ENCODE results near the gene SDK2. TPM values are rescaled to one million over a fixed set of nuclear protein-coding genes. Genes with fewer than 3 reads are reported as not detected.

SDK2 gene
- total and polyA plus RNA-seq, 2 donors, result 0.66 to 0.87 TPM

DNA sequence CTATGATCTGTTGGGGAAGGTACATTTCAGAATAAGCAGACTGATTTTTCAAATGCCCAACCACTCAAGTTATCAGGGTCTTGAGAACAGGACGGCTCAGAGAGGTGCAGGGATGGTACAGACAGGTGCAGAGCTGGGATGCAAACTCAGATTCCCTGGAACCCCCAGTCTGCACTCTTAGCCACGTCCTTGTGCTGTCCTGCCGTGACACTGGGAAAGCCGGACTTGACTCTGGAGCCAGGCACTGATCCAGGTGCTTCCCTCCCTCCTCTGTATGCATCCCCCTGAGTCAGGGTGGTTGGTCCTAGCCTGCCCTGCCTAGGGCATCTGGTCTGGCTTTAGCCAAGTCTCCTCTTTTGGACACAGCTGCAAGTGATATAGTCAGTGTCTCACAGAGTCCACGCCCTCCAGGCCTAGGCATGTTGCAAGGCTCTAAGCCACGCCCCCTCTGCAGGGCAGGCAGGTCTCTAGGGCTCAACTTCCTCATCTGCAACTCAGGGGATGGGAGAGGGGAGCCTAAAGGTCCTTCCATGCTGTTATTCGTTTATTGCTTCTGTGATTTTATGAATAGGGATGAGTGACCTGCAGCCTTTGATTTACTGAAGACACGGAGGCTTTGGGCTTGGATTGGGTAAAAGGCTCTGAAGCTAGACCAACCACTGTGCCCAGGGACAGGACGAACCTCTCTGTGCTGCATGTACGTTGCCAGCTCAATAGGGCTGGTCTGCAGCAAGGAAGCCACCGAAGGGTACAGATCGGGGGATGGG, 97.3 kb downstream of the SDK2 start:
- WGBS, result 77% methylated on average over 12 of the region's 12 CpGs
- no peaks in the 10 kb centered on the region for H3K36me3 ChIP-seq (ENCODE audit: control insufficient read depth in 2 of 2, insufficient read depth in 2 of 2, low read length in 1 of 2)
- H3K4me1 ChIP-seq (ENCODE audit: control insufficient read depth in 2 of 2, insufficient read depth in 2 of 2, low read length in 2 of 2), result peaks cover 3 to 15% of the 10 kb centered on the region in 2 donors
- no peak overlapping the region for H3K27ac ChIP-seq (ENCODE audit: low read depth in 1 of 2, low read length in 1 of 2)
- H3K27me3 ChIP-seq (ENCODE audit: control insufficient read depth in 2 of 2, insufficient read depth in 1 of 2, low read length in 1 of 2), result no peaks in the 10 kb centered on the region
- no peaks in the 10 kb centered on the region for H3K9me3 ChIP-seq (ENCODE audit: control insufficient read depth in 2 of 2, insufficient read depth in 1 of 2, low read length in 1 of 2)
- peak; percentile 13 to 71 (median 39) for DNase-seq (ENCODE audit: low read depth in 6 of 9, low spot score in 9 of 9)
- H3K4me3 ChIP-seq (ENCODE audit: low read length in 2 of 2), result no peak overlapping the region

DNA sequence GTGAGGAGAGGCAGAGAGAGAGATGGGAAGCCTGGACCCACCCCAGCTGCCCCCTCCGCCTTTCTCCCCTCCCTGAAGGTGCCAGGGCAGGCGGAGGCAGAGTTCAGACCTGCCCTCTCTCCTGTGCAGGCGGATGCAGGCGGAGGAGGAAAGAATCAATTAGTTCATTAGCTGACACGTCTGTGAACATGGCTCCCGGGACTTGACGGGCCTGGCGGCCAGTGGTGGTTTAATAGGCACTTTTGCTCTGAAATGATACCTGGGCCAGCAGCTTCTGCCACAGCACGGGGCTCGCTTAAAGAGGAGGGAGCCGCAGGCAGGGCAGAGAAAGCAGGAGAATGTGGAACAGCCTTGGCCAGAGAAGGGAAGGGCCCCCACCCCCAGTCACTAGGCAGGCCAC, 98.1 kb downstream of the SDK2 start:
- Histone ChIP-seq H3K9me3 (ENCODE audit: control insufficient read depth in 2 of 2, insufficient read depth in 1 of 2, low read length in 1 of 2) (no peaks in the 10 kb centered on the region), H3K27ac (ENCODE audit: low read depth in 1 of 2, low read length in 1 of 2) (no peak overlapping the region), H3K36me3 (ENCODE audit: control insufficient read depth in 2 of 2, insufficient read depth in 2 of 2, low read length in 1 of 2) (no peaks in the 10 kb centered on the region), H3K27me3 (ENCODE audit: control insufficient read depth in 2 of 2, insufficient read depth in 1 of 2, low read length in 1 of 2) (no peaks in the 10 kb centered on the region), H3K4me3 (ENCODE audit: low read length in 2 of 2) (no peak overlapping the region), H3K4me1 (ENCODE audit: control insufficient read depth in 2 of 2, insufficient read depth in 2 of 2, low read length in 2 of 2) (peaks cover 3 to 15% of the 10 kb centered on the region in 2 donors)
- DNase-seq (ENCODE audit: low read depth in 6 of 9, low spot score in 9 of 9), result no peak
- 95% methylated on average over 11 of the region's 11 CpGs for WGBS

DNA sequence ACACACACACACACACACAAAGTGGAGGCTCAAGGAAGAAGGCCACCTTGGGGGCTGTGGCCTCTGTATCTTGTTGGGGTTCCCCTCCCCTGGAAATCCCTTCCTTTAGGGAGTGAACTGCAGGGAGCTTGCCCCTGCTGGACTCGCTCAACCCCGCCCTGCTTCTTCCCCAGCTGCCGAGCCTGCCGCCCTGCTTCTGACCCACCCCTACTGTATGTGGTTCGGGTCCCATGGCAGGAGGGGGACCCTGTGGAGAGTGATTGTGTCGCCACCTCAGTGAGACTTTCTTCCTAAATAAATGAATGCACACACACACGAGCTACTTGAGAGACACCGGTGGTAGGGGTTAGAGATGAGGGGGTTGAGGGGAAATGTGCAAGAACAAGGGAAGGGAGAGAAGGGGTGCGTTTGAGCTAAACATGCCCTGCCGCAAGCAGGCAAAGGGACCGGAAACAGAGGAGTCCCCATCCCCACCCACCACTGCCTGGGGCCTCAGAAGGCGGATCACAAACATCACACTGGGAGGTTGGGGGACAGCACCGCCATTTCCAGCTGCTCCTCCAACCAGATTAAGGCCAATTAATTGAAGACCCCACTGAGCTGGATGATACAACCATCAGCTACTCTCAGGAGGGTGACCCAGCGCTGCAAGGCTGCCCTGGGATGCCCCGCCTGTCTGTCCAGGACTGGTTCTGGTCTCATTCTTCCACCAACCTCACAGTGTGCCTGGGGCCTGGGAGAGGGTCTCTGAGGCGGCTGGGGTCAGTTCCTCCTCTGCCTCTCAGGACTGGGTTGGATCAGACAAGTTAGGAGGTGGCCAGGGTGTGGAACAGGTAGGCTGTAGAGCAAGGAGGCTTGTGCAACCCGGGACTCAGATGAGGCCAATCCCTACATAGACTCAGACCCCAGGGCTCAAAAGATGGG, 98.9 kb downstream of the SDK2 start:
- no peaks in the 10 kb centered on the region for H3K27me3 ChIP-seq (ENCODE audit: control insufficient read depth in 2 of 2, insufficient read depth in 1 of 2, low read length in 1 of 2)
- WGBS, result 85% methylated on average over 17 of the region's 17 CpGs
- no peaks in the 10 kb centered on the region for H3K9me3 ChIP-seq (ENCODE audit: control insufficient read depth in 2 of 2, insufficient read depth in 1 of 2, low read length in 1 of 2)
- peaks cover 3 to 15% of the 10 kb centered on the region in 2 donors for H3K4me1 ChIP-seq (ENCODE audit: control insufficient read depth in 2 of 2, insufficient read depth in 2 of 2, low read length in 2 of 2)
- DNase-seq (ENCODE audit: low read depth in 6 of 9, low spot score in 9 of 9), result peak in 4 of 9 donors; percentile 10 to 39 (median 13)
- no peak overlapping the region for H3K4me3 ChIP-seq (ENCODE audit: low read length in 2 of 2)
- H3K36me3 ChIP-seq (ENCODE audit: control insufficient read depth in 2 of 2, insufficient read depth in 2 of 2, low read length in 1 of 2), result no peaks in the 10 kb centered on the region
- no peak overlapping the region for H3K27ac ChIP-seq (ENCODE audit: low read depth in 1 of 2, low read length in 1 of 2)

DNA sequence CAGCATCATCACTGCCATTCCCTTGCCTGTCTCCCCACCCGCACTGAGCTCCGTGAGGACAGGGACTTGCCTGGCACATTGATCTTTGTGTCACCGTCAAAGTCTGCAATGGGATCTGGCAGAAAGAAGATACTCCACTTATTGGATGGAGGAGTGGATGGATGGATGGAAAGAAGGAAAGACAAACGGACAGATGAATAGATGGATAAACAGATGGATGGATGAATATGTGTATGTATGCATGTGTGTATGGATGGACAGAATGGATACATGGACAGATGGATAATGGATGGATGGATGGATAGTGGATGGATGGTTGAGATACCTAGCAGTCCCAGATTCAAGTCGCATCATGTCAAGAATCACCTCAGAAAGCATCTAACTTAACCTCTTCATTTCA, 99.9 kb downstream of the SDK2 start:
- Histone ChIP-seq H3K4me1 (ENCODE audit: control insufficient read depth in 2 of 2, insufficient read depth in 2 of 2, low read length in 2 of 2) (peaks cover 3 to 15% of the 10 kb centered on the region in 2 donors), H3K9me3 (ENCODE audit: control insufficient read depth in 2 of 2, insufficient read depth in 1 of 2, low read length in 1 of 2) (no peaks in the 10 kb centered on the region), H3K27me3 (ENCODE audit: control insufficient read depth in 2 of 2, insufficient read depth in 1 of 2, low read length in 1 of 2) (no peaks in the 10 kb centered on the region), H3K27ac (ENCODE audit: low read depth in 1 of 2, low read length in 1 of 2) (no peak overlapping the region), H3K36me3 (ENCODE audit: control insufficient read depth in 2 of 2, insufficient read depth in 2 of 2, low read length in 1 of 2) (no peaks in the 10 kb centered on the region), H3K4me3 (ENCODE audit: low read length in 2 of 2) (no peak overlapping the region)
- 99% methylated on average over 5 of the region's 5 CpGs for WGBS
- DNase-seq (ENCODE audit: low read depth in 6 of 9, low spot score in 9 of 9), result no peak

DNA sequence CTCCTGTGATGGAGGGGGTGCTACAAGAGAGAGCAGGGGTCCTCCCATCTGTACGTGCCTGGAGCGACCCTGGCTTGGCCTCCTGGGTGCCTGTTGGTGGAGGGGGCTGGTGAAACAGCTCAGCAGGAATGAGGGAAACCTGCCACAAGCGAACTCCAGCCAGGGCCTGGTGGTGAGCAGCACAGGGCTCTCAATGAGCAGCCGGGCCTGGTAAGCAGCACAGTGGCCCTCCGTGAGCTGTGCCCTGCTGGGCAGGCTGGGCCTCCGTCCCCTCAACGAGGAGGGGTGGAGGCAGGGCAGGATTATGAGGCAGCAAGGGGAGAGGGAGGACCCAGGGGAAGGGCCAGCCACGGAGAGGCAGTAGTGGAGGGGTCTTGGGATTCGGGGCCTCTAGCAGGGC, 101.9 kb downstream of the SDK2 start:
- no peak for DNase-seq (ENCODE audit: low read depth in 6 of 9, low spot score in 9 of 9)
- Histone ChIP-seq H3K27ac (ENCODE audit: low read depth in 1 of 2, low read length in 1 of 2) (no peak overlapping the region), H3K4me3 (ENCODE audit: low read length in 2 of 2) (no peak overlapping the region), H3K9me3 (ENCODE audit: control insufficient read depth in 2 of 2, insufficient read depth in 1 of 2, low read length in 1 of 2) (no peaks in the 10 kb centered on the region), H3K36me3 (ENCODE audit: control insufficient read depth in 2 of 2, insufficient read depth in 2 of 2, low read length in 1 of 2) (no peaks in the 10 kb centered on the region), H3K4me1 (ENCODE audit: control insufficient read depth in 2 of 2, insufficient read depth in 2 of 2, low read length in 2 of 2) (peaks cover 3 to 15% of the 10 kb centered on the region in 2 donors), H3K27me3 (ENCODE audit: control insufficient read depth in 2 of 2, insufficient read depth in 1 of 2, low read length in 1 of 2) (no peaks in the 10 kb centered on the region)
- 94% methylated on average over 9 of the region's 9 CpGs for WGBS

DNA sequence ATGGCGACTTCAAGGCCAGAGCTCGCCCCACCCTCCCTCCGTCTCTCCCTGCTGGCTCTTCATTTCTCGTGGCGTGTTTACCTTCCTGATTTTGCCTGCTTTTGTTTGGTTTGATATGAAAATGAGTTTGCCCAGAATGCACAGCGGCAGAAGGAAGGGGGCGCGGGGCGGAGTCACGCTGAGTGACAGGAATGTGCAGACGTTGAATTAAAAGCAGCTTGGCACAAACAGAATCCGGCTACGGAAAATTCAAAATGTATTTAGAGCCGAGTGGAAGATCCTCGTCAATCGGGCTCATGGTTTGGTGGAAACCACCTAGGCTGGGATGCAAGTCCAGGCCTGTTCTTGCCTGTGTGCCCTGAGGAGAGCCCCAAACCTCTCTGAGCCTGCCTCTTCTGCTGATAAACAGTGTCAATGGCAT, 102.7 kb downstream of the SDK2 start:
- WGBS, result 96% methylated on average over 16 of the region's 16 CpGs
- H3K27ac ChIP-seq (ENCODE audit: low read depth in 1 of 2, low read length in 1 of 2), result no peak overlapping the region
- no peaks in the 10 kb centered on the region for H3K9me3 ChIP-seq (ENCODE audit: control insufficient read depth in 2 of 2, insufficient read depth in 1 of 2, low read length in 1 of 2)
- peaks cover 3 to 9% of the 10 kb centered on the region in 2 donors for H3K4me1 ChIP-seq (ENCODE audit: control insufficient read depth in 2 of 2, insufficient read depth in 2 of 2, low read length in 2 of 2)
- no peaks in the 10 kb centered on the region for H3K36me3 ChIP-seq (ENCODE audit: control insufficient read depth in 2 of 2, insufficient read depth in 2 of 2, low read length in 1 of 2)
- no peak overlapping the region for H3K4me3 ChIP-seq (ENCODE audit: low read length in 2 of 2)
- DNase-seq (ENCODE audit: low read depth in 6 of 9, low spot score in 9 of 9), result no peak
- H3K27me3 ChIP-seq (ENCODE audit: control insufficient read depth in 2 of 2, insufficient read depth in 1 of 2, low read length in 1 of 2), result no peaks in the 10 kb centered on the region

DNA sequence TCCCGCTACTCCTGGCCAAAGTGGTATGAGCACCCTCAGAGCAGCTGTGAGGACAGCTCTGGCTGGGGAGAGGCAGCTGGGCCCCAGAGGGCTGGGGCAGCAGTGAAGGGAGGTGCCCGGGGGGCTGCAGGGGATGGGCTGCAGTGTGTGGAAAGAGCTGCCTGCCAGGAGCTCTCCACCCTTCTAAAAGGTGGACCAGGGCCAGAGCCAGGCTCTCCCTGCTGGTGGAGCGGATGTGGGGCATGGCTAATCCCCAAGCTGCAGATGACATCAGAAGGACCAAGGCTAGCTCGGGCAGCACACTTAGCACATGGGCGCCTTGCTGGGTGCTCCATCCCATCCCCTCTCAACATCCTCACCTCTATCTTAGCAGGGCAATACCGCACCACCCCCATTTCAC, 103.1 kb downstream of the SDK2 start:
- 93% methylated on average over 6 of the region's 6 CpGs for WGBS
- no peaks in the 10 kb centered on the region for H3K27me3 ChIP-seq (ENCODE audit: control insufficient read depth in 2 of 2, insufficient read depth in 1 of 2, low read length in 1 of 2)
- H3K4me3 ChIP-seq (ENCODE audit: low read length in 2 of 2), result no peak overlapping the region
- H3K36me3 ChIP-seq (ENCODE audit: control insufficient read depth in 2 of 2, insufficient read depth in 2 of 2, low read length in 1 of 2), result no peaks in the 10 kb centered on the region
- peaks cover 3 to 5% of the 10 kb centered on the region in 2 donors for H3K4me1 ChIP-seq (ENCODE audit: control insufficient read depth in 2 of 2, insufficient read depth in 2 of 2, low read length in 2 of 2)
- DNase-seq (ENCODE audit: low read depth in 6 of 9, low spot score in 9 of 9), result no peak
- H3K9me3 ChIP-seq (ENCODE audit: control insufficient read depth in 2 of 2, insufficient read depth in 1 of 2, low read length in 1 of 2), result no peaks in the 10 kb centered on the region
- no peak overlapping the region for H3K27ac ChIP-seq (ENCODE audit: low read depth in 1 of 2, low read length in 1 of 2)

DNA sequence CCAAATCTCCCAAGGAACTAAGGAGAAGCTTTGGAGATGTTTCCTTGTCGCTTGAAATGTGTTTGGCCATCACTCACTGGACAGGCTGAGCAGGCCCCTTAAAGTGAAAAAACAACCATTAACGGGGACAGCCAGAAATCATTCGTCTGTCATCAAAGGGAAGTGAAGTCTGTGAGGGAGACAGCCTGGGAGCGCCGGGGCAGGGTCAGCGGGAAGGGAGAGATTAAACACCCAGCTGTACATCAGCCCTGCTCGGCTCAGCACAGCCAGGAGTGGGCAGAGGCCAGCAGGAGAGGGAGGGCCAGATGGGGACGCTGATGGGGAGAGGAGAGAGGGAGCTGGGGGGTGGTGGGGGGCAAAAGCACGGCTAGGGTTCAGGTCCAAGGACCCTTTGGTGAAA, 105.1 kb downstream of the SDK2 start:
- WGBS, result 92% methylated on average over 9 of the region's 9 CpGs
- Histone ChIP-seq H3K4me3 (ENCODE audit: low read length in 2 of 2) (no peak overlapping the region), H3K9me3 (ENCODE audit: control insufficient read depth in 2 of 2, insufficient read depth in 1 of 2, low read length in 1 of 2) (no peaks in the 10 kb centered on the region), H3K27me3 (ENCODE audit: control insufficient read depth in 2 of 2, insufficient read depth in 1 of 2, low read length in 1 of 2) (no peaks in the 10 kb centered on the region), H3K4me1 (ENCODE audit: control insufficient read depth in 2 of 2, insufficient read depth in 2 of 2, low read length in 2 of 2) (no peaks in the 10 kb centered on the region), H3K36me3 (ENCODE audit: control insufficient read depth in 2 of 2, insufficient read depth in 2 of 2, low read length in 1 of 2) (no peaks in the 10 kb centered on the region), H3K27ac (ENCODE audit: low read depth in 1 of 2, low read length in 1 of 2) (no peak overlapping the region)
- DNase-seq (ENCODE audit: low read depth in 6 of 9, low spot score in 9 of 9), result no peak

DNA sequence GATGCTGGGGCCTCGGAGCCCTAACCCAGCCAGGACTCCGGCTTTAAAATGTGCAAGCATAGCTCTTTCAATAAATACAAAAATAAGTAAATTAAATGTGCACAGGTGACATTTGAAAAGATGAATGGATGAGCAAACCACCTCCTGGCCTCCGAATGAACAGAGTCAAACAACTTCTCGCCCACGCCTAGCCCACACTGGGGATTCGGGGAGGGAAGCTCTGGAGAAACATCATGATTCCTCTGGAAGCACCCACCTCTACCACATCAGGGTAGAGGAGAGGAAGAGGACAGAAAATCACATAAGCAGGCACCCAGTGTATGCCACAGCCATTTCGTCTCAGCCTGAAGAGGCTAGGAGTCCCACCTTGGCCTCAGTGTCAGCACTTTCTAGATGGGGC, 105.8 kb downstream of the SDK2 start:
- H3K27me3 ChIP-seq (ENCODE audit: control insufficient read depth in 2 of 2, insufficient read depth in 1 of 2, low read length in 1 of 2), result no peaks in the 10 kb centered on the region
- 97% methylated on average over 7 of the region's 7 CpGs for WGBS
- no peaks in the 10 kb centered on the region for H3K9me3 ChIP-seq (ENCODE audit: control insufficient read depth in 2 of 2, insufficient read depth in 1 of 2, low read length in 1 of 2)
- no peaks in the 10 kb centered on the region for H3K36me3 ChIP-seq (ENCODE audit: control insufficient read depth in 2 of 2, insufficient read depth in 2 of 2, low read length in 1 of 2)
- no peak for DNase-seq (ENCODE audit: low read depth in 6 of 9, low spot score in 9 of 9)
- H3K27ac ChIP-seq (ENCODE audit: low read depth in 1 of 2, low read length in 1 of 2), result no peak overlapping the region
- H3K4me3 ChIP-seq (ENCODE audit: low read length in 2 of 2), result no peak overlapping the region
- H3K4me1 ChIP-seq (ENCODE audit: control insufficient read depth in 2 of 2, insufficient read depth in 2 of 2, low read length in 2 of 2), result no peaks in the 10 kb centered on the region
